D721Med (cell line): ENCODE results near the gene SPTB.

Experiments
- DNase-seq: peaks from one replicate; pipeline ENCODE4 v3.0.0; 2011; ENCODE audit warnings: low spot score; ENCODE audit not compliant: insufficient read length
- FAIRE-seq: peaks from 2 replicates; lab custom pipeline; 2011; peaks lifted over from hg19 to GRCh38; lab: Jason Lieb, UNC
- TF ChIP-seq, protein P1 (sequence below): IDR thresholded peaks from 2 replicates; pipeline ENCODE4 v1.5.1; 2012; ENCODE audit warnings: mild to moderate bottlenecking, control low read depth; ENCODE audit not compliant: insufficient read depth; ENCODE audit errors: missing control alignments

Gene SPTB

GRCh38 chr14:64709126-64709525 lies 170.6 kb downstream of the SPTB start:
- TF ChIP-seq, protein P1, sequence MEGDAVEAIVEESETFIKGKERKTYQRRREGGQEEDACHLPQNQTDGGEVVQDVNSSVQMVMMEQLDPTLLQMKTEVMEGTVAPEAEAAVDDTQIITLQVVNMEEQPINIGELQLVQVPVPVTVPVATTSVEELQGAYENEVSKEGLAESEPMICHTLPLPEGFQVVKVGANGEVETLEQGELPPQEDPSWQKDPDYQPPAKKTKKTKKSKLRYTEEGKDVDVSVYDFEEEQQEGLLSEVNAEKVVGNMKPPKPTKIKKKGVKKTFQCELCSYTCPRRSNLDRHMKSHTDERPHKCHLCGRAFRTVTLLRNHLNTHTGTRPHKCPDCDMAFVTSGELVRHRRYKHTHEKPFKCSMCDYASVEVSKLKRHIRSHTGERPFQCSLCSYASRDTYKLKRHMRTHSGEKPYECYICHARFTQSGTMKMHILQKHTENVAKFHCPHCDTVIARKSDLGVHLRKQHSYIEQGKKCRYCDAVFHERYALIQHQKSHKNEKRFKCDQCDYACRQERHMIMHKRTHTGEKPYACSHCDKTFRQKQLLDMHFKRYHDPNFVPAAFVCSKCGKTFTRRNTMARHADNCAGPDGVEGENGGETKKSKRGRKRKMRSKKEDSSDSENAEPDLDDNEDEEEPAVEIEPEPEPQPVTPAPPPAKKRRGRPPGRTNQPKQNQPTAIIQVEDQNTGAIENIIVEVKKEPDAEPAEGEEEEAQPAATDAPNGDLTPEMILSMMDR, result no peak
- FAIRE-seq (no peak), DNase-seq (no peak)

DNA sequence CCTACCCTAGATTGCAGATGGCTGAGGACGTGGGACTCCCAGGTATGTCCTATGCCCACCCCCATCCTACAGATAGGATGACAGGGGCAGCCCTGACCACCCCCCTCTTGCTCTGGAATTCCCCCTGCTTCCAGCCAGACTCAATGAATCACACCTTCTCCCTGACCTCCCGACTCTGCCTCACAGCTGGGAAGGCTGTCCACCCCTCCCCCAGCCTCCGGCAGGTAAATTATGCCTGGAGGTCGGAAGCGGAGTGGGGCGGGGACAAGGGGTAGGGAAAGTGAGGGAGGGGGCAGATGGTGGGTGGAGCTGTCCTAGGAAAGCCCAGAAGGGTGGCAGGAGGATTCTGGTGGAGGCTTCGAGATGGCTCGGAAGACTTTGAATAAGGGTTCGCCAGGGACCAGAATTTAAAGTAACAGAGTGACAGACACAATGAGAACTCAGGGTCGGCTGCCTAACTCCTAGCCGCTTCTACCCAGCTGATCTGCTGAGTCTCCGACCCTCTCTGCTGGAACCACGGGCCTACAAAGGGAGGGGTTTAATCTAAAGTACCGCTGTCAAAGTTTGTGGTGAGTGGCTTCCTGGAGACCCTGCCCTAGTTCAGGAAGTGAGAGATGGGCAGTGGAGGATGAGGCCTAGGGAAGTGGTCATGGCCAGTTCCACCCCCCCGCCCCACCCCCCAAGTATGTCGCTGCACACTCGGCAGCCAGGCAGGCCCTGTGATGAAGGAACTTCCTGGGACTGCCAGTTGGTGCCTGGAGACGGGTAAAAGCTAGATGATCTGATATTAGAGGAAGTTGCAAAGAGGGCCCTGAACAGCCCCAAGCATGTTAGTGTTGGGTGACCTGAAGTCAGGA lies 171.3 kb downstream of the SPTB start:
- DNase-seq, result no peak
- no peak for FAIRE-seq
- TF ChIP-seq, protein P1, result no peak

- DNase-seq, result no peak
- FAIRE-seq, result no peak
- TF ChIP-seq, protein P1, result no peak
Measured at GRCh38 chr14:64707661-64708060, 172.0 kb downstream of the SPTB start.

DNA sequence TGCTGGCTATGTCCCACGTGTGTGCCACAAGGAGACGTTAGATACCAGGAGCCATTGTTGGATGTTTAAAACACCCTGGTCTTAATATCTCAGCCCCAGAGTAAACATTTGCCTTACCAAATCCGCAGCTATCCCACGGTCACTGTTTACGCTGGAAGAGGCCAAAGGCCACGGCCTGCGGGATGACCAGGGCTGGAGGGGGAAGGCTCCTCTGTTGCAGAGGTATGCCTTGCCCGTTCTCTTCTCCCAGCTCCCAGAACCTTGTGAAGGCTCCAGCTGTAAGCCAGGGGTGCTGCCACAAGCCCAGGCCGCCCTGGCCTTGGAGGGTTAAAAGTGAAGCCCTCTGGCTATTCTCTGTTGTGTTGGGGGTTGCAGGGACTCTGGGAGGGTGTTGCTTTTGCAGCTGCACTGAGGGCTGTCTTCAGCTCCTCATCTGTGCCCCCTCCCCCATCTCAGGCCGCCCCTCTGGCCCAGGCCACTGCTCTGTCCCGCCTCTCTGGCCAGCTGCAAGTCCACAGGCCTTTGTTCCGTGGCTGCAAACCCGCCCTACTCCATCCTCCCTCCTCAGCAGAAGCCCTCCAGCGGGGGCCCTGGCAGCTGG lies 173.0 kb downstream of the SPTB start:
- TF ChIP-seq, protein P1, result no peak
- no peak for FAIRE-seq

GRCh38 chr14:64706119-64706592 lies 173.6 kb downstream of the SPTB start:
- TF ChIP-seq, protein P1, result no peak
- FAIRE-seq, result no peak
- DNase-seq, result no peak

More for the DNA sequence above, 173.0 kb downstream of the SPTB start:
- DNase-seq, result no peak

DNA sequence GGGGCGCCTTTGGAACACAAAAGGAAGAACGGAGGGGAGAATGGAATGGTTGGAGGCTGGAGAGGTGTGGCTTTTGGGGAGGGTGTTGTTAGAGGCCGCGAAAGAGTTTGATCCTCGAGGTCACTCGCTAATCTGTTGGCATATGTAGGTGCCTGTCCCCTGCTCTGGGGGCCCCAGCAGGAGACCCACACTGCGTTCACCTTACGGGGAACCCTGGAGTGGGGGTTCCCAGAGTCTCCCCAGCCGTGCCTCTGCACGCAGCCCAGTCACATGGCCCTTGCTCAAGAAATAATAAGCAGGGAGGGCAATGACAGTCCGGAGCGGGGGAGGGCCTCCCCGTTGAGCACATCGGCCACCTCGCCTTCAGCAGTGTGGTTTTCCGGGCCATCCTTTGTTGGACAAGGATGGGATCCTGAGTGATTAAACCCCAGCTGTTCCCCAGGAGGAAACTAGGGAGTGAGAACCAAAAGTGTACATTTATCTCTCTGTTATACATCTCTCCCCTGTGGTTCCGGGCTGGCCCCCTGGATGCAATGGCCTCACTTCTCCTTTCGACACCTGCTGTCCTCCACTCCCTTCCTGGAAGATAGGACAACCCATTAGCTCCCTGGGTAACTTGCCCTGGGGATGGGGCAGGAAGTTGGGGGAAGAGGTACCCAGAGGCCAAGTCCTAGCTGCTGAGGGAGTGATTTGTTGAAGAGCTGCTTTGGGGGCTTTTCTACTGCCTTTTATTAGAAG lies 174.2 kb downstream of the SPTB start:
- TF ChIP-seq, protein P1, result no peak
- DNase-seq (no peak), FAIRE-seq (no peak)
